Stimulated activated CD4-positive, alpha-beta T cell treated with anti-CD3 and anti-CD28 coated beads, Interleukin-4, amount 100 ng/mL, for 4 hours (primary cell): ENCODE results near the gene KRT23.

Experiments
- DNase-seq, 2 experiments: peaks; one replicate each; pipeline ENCODE4 v3.0.0-alpha.2; 2020

The KRT23 gene

GRCh38 chr17:40905370-40905769 lies 32.1 kb downstream of the KRT23 start:
- no peak for DNase-seq

DNA sequence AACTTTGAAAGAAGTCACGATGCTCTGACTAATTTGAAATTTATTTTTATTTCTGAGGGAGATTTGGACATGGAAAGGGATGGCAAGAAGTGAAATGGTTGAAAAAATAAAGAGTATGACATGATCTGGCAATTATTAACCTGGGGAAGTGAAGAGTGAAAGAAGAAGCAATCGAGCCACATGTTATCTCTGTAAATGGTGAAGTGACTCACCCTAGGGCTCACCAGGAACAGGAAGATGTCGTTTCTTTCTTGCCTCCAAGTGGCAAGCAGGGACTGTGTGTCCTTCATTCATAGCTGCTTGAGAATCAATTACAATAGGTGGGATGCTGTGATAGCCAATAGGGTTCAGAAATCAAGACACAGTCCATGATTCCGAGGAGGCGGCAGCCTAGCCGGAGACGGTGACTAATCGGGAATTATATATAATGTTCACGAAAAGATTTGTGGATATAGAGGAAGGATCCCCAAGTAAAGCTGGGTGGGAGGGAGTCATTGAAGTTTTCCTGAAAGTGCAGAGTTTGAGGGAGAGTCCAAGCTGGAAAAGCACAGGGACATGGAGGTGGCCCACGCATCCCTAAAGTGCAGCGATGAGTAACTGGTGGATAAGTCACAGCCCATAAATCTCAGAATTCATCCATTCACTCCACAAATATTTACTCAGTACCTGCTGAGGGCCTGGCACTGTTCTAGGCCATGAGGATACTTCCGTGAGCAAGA lies 34.2 kb downstream of the KRT23 start:
- no peak for DNase-seq

DNA sequence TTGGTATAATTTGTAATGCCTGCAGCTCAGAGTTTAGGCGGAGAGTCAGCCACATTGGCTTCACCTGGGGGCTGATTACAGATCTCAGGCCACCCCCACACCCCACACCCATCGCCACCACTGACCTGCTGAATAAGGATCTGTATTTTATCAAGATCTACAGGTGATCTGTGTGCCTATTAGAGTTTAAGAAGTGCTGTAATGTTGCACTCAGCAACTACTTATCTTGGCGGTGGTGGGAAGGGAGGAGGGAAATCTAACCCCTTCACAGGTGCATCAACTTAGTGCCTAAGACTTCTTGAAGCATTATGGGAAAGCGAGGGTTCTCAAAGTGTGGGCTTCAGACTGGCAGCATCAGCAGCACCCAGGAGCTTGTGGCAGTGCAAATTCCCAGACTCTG lies 34.9 kb downstream of the KRT23 start:
- no peak for DNase-seq

DNA sequence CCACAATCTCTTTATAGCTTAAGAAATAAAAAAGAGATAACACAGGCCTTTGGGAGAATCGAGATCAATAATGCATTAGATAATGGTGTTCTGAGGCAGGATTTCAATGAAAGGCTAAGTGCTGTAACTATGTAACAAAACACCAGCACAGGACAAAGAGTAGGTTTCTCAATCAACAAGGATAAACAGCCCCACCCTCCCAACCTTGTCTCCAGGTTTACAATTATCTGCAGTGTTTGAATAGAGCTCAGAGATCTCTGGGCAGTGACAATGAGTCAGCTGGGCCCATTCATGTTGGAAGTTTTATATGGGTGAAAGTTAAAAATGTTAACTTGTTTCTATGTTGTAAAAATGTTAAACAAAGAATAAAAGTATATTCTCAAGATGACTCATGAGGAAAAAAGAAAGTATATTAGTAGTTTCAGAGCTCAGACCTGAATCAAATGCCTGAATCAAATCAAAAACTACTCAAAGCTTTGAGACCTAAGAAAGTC lies 35.4 kb downstream of the KRT23 start:
- no peak for DNase-seq

- no peak for DNase-seq
These were observed 36.6 kb downstream of the KRT23 start for GRCh38 chr17:40900809-40901356.

DNA sequence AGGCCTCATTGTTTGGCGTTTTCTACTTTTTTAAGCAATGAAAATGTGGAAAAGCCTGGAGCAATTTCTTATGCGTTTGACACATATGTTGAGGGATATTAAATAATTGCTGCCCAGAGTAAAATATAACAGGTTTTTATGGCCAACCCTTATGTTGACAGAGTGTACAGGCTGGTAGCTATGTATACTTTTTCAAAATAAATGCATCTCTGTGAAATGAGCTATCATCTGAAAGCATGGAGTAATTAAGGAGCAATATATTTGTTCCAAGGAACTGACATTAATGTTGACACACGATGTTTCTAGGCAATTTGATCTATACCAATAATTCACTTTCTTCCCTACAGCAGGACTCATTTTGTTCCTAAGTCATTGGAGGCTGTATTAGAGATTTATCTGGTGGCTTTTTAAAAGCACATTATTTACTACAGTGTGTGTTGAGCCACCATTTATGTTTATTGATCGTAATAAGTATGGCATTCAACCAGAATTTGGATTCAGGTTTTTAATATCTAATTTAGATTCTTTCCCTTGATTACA lies 40.5 kb downstream of the KRT23 start:
- DNase-seq: no peak

DNA sequence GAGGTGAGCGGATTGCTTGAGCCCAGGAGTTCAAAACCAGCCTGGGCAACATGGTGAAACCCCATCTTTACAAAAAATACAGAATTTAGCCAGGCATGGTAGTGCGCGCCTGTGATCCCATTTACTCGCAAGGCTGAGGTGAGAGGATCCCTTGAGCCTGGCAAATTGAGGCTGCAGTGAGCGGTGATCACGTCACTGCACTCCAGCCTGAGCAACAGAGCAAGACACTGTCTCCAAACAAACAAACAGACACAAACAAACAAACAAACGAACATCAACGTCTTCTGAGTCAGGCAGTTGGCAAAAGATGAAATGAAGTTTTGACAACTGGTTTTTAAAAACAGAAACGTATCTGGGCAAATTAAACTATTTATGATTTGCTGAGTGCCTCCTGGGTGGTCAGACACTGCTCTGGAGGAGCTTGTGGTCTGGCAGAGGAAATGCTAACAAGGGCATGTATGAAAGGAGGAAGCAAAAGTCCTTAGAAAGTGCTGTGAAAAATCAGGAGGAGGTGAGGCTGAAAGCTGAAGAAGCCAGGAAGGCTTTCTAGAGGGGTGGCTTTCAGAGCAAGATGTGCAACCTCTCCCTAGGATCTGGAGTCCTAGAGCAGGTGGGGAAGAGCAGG lies 42.2 kb downstream of the KRT23 start:
- DNase-seq: no peak

DNA sequence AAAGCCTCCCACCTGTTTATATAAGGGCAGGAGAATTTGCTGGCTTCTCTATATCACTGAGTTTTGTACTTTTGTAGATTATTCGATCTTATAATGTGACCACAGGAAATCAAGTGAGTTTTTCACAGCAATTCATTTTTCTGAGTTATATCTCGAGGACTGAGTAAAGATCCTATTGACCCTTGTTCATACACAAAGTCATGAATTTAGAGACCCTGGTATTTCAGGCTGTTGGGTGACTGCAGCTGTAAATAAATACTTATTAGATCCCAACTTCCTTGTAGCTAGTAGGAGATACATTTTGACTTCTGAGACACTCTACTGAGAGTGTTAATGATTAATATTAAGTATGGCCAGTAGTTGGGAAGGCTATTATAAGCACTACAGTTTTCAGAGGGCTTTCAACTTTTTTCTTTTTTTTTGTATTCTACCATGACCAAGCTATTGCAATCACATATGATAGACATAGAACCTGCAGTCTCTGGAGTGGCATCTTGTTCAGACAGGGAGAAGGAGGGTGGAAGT lies 49.2 kb downstream of the KRT23 start:
- no peak for DNase-seq

GRCh38 chr17:40886090-40886489 lies 51.4 kb downstream of the KRT23 start:
- no peak for DNase-seq

GRCh38 chr17:40884708-40885512 lies 52.5 kb downstream of the KRT23 start, which contains the start of gene KRT20:
TSS of gene KRT20 (minus strand) at chr17:40885242. CDS start at chr17:40885185, 57 bp downstream.
- no peak for DNase-seq

DNA sequence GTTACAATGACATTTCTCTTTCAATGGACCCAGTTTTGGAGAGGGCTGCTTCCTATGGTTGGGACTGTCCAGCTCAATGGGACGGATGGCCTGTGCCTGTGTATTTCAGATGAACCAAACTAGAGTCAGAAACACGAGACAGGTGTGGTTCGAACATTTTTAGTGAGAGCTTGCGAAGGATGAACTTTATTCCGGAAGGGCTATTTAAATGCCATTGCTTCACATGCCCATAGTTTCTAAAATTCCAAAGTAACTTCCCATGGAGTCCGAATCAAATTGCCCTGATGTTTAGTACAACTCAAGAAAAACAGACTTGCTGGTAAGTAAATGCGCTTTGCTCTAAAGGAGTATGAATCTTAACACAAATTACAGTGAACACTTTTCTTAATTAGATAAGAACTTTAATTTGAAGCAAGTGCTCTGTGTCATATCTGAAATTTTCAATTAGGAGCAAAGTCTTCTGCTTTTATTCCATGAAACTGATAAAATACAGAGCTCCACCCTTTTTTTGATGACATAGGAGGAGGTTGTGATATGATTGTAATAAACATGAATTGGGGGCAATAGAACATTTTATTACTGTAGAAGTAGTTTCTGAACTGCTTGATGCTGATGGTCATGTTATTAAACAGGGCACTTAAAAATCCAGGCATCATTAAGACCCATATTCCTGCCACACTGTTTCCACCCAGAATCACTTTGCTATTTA lies 53.7 kb downstream of the KRT23 start:
- DNase-seq: no peak

- no peak for DNase-seq
These were observed 54.4 kb downstream of the KRT23 start for GRCh38 chr17:40883031-40883430.

DNA sequence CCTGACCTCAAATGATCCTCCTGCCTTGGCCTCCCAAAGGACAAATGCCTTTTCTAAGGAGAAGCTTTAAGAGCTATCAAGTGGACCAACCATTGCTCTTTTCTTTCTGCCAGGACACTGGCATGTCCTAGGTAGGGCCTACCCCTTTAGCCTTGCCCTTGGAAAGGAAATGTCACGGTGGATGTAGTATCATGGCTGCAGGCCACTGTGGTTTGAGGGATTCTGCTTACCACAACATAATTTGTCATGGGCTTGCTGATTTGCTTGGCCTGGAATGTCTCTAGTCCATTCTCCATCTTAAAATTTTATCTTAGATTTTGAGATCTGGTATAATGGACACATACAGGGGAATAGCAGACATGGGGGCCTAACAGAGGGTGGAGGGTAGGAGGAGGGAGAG lies 58.4 kb downstream of the KRT23 start:
- no peak for DNase-seq

DNA sequence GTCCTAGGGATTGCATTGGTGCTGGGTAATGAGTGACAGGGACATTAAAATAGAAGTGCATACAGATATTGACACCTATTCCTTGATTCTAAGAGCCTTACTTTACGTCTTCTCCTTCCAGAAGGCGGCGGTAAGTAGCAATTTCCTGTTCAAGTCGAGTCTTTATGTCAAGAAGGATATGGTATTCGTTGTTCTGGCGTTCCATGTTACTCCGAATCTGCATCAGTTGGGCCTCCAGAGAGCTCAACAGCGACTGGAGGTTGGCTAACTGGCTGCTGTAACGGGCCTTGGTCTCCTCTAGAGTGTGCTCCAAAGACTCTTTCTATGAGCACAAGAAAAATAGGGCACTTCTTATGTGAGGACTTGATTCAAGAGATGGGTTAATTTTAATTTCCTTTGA lies 59.4 kb downstream of the KRT23 start:
- no peak for DNase-seq

GRCh38 chr17:40873801-40874200 lies 63.6 kb downstream of the KRT23 start:
- no peak for DNase-seq

- DNase-seq: no peak
These were observed 64.2 kb downstream of the KRT23 start for GRCh38 chr17:40873255-40873654.
